Activated T-cell treated with anti-CD3 and anti-CD28 coated beads, Interleukin-2, amount 50 U/mL, for 4 hours (primary cell): ENCODE measurements around the gene IL16. TPM values are rescaled to one million over a fixed set of nuclear protein-coding genes. Genes with fewer than 3 reads are reported as not detected.
"Not testable (repeated sequence)": the region's sequence is repeated elsewhere in the genome, so short reads cannot be mapped to it uniquely, and the experiment has no call there.

ENCODE experiments used
- ATAC-seq, 2 donors: fragments of 200-7000 bp; cut with Tn5 transposase; one replicate each; pipeline ENCODE4 v1.10.0; 2021
- DNase-seq: peaks from one replicate; pipeline ENCODE4 v3.0.0-alpha.2; 2020
- H3K27me3 Mint-ChIP-seq: one replicate; pipeline ENCODE4 v1.8.0; 2021; ENCODE audit warnings: low read depth, mixed read lengths
- H3K36me3 Mint-ChIP-seq: one replicate; pipeline ENCODE4 v1.8.0; 2022; ENCODE audit warnings: mixed read lengths; ENCODE audit not compliant: insufficient read depth
- H3K4me1 Mint-ChIP-seq: one replicate; pipeline ENCODE4 v1.8.0; 2021; ENCODE audit warnings: low read depth, mixed read lengths
- H3K4me3 Mint-ChIP-seq: one replicate; pipeline ENCODE4 v1.8.0; 2021; ENCODE audit warnings: mild to moderate bottlenecking, moderate library complexity, mixed read lengths
- H3K9me3 Mint-ChIP-seq: one replicate; pipeline ENCODE4 v1.8.0; 2021; ENCODE audit warnings: mixed read lengths
- total RNA-seq, 3 donors: library from RNA; stranded (reverse); gene quantifications; one replicate each; pipeline ENCODE4 v1.2.1, GENCODE V29; 2021

IL16 gene
- 10 to 100 TPM; 43.5 to 57.6 (median 45.0) TPM for total RNA-seq

DNA sequence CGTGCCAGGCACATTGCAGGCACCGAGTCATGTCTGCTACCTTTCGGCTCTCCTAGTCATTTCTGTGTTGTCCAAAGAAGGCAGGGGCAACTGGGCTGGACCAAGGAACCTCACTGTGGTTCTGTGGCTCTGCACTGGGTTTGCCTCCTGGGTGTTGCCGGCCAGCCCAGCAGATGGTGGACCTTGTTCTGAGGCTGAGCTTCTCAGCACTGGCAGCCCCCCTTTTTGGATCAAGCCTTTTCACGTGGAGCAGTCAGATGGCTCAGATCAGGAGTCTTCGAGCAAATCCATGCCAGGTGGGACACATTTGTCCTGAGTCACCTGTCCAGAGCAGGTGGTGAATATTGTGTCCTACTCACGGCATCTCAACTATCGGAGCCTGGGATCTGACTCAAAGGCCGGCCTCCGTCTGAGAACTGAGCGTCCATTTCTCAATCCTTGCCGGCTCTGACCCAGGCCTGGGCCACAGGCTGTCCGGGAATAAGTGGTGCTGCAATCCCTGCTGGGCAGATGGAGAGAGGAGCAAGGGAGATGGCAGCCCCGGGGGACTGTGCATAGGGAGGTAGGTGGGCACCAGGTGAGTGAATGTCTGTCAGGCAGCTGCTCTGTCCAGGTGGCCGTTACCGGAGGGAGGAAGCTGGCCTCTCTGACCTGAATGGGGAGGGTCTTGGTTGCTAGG, at the start of gene IL16:
TSS of gene IL16 (plus strand) at position 304 of the 679 bp plus-strand sequence. CDS start 28,521 bp downstream, outside the sequence.
- Mint-ChIP-seq H3K9me3 (no peaks in the 10 kb centered on the region), H3K36me3 (no peaks in the 10 kb centered on the region), H3K4me3 (no peak within 1 kb of the TSS), H3K27me3 (peaks cover 11% of the 10 kb centered on the region), H3K4me1 (no peaks in the 10 kb centered on the region)
- no peak for ATAC-seq
- no peak for DNase-seq

DNA sequence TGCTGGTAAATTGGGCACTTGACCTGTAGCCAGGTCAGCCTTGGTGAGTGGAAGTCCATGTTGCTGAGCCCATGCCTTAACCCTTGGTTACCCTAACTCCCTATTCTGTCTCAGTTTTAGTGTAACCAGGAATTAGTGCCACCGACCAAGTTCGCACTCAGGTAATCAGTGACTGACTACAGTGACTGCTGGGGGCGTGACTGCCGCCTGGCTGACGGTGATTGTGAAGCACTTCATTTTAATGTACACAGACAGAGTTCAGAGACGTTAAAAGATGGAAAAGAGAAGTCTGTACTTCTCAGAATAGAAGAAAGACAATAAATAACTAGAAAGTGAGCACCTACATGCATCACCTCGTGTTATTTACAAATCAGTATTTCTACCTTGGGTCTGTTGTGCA, 45.3 kb upstream of the IL16 start:
- Mint-ChIP-seq H3K4me1 (no peaks in the 10 kb centered on the region), H3K27me3 (no peaks in the 10 kb centered on the region), H3K4me3 (no peak overlapping the region), H3K9me3 (no peaks in the 10 kb centered on the region), H3K36me3 (no peaks in the 10 kb centered on the region)
- DNase-seq: no peak
- ATAC-seq: no peak

DNA sequence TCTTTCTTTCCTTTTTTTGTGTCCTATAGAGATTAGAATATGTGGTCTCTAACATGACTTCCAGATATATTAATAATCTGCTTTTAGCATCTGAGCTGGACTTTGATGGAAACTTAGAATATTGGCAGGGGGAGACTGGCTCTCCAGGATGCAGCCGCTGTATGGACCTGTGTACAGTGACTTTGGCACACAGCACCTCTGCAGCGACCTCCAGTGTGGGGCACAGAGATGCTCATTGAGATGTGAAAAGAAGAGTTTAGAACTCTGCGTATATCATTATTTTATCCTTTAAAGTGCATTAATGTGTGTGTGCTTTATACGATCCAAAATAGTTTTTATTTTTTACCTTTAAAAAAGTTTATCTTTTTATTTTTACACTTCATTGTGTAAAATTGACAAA, 44.3 kb upstream of the IL16 start:
- Mint-ChIP-seq H3K27me3 (no peaks in the 10 kb centered on the region), H3K4me1 (no peaks in the 10 kb centered on the region), H3K4me3 (no peak overlapping the region), H3K9me3 (no peaks in the 10 kb centered on the region), H3K36me3 (no peaks in the 10 kb centered on the region)
- DNase-seq: no peak
- no peak for ATAC-seq

DNA sequence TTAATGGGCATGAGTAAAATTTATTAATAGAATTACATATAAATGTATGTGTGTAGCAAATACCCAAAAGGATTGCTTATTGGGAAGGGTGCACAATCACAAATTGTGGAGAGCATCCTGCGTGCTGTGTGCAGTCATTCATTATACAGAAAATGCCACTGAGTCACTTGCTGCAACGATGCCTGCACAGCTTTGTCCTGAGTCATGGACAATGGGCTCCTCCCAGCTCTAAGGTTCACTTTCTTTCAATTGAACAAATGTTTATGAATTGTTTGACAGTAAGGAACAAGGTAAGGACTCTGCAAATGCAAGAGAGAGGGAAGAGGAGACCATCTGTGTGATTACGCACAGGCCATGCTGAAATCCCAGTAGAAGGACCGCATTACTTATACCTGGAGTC, 43.9 kb upstream of the IL16 start:
- Mint-ChIP-seq H3K9me3 (no peaks in the 10 kb centered on the region), H3K36me3 (no peaks in the 10 kb centered on the region), H3K27me3 (no peaks in the 10 kb centered on the region), H3K4me3 (no peak overlapping the region), H3K4me1 (no peaks in the 10 kb centered on the region)
- no peak for ATAC-seq
- DNase-seq: no peak

DNA sequence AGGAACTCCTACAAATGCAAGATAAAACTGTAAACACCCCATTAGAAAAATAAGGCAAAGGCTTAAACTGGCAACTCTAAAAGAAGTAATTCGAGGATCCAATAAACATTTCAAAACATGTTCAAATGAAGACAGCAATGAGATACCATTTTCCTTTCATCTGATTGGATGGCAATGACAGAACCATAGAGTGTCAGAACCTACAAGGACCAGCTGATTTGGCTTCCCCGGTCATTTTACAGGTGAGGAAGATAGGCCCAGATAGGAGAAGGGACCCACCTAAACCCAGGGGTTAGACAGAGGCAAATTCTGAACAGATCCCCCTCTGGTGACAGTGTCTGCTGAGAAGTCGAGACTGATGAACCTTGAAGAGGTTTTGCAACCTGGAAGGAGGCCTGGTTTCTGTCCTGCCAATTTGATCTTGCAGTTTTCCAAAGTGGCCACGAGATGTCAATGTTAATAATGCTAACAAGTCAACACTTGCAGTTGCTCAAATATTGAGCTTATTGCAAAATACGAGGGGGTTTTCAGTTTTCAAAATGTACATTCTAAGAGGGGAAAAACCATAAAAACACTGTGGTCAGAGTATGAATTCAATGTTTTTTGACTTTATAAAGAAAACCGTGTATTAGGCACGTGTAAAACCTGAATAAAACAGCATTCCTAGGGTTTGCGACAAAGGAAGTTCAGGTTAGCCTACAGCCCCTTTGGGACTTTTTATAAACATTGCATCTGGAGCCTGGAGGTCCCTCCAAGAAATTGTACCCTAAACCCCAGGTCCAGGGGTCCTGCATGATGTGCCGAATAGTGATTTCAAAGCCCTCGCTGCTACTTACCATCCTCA, 41.1 kb upstream of the IL16 start:
- Mint-ChIP-seq H3K36me3 (no peaks in the 10 kb centered on the region), H3K4me3 (no peak overlapping the region), H3K27me3 (no peaks in the 10 kb centered on the region), H3K4me1 (peaks cover under 1% of the 10 kb centered on the region), H3K9me3 (no peaks in the 10 kb centered on the region)
- DNase-seq: no peak
- no peak for ATAC-seq

DNA sequence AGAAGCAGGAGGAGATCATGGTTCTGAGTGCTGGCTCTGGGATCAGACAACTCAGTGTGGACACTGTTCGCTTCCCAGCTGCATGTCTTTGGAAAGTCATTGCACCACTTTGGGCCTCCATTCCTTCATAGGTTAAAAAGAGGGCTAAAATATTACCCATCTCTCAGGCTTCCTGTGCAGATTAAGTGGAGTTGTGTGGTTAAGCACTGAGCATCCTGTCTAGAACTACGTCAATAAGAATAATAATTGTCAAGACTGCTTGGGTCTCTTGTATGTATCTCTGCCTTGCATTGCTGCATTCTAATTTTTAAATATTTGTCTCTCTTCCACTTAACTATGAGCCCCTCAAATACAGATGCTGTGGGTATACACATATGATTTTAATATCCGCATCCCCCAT, 40.4 kb upstream of the IL16 start:
- Mint-ChIP-seq H3K4me1 (peaks cover 8% of the 10 kb centered on the region), H3K9me3 (no peaks in the 10 kb centered on the region), H3K27me3 (no peaks in the 10 kb centered on the region), H3K36me3 (no peaks in the 10 kb centered on the region), H3K4me3 (no peak overlapping the region)
- DNase-seq: no peak
- ATAC-seq: no peak

DNA sequence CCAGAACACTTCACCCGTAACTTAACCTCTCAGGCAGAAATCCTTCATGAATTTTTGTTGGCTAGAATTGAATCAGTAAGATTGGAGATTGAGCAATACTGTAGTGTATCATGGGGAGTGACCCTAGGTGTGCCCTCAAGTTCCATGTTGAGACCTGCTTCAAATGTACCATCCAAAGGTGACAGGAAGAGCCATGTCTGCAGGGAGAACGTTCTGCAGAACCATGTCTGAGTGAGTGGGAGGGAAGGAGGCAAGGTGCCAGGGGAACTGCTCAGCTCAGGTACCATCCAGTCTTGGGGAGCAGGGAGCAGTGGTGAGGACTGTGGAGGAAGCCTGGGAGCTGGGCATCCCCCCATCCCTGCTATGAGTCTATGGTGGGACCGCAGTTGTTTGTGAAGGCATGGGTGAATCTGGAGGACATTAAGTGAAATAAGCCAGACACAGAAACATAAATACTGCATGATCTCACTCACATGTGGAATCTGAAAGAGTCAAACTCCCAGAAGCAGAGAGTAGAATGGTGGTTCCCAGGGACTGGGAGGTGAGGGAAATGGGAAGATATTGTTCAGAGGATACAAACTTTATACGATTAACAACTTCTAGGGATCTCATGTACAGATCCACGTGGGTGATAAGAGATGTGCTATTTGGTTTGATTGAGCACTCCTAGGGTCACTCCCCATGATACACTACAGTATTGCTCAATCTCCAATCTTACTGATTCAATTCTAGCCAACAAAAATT, 39.3 kb upstream of the IL16 start:
- Mint-ChIP-seq H3K36me3 (no peaks in the 10 kb centered on the region), H3K4me3 (no peak overlapping the region), H3K27me3 (peaks cover 1% of the 10 kb centered on the region), H3K9me3 (no peaks in the 10 kb centered on the region), H3K4me1 (peaks cover 18% of the 10 kb centered on the region)
- ATAC-seq (no peak), DNase-seq (no peak)

DNA sequence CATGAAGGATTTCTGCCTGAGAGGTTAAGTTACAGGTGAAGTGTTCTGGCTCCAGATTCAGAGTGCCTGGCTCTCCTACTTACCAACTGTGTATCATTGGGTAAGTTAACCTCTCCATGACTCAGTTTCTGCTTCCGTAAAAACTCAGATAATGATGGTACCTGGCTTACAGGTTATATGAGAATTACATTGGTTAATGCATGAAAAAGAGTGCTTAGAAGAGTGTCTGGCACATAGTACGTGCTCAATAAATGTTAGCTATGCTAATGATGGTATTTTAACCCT, 38.8 kb upstream of the IL16 start:
- no peak for DNase-seq
- ATAC-seq: no peak
- Mint-ChIP-seq H3K27me3 (peaks cover 4% of the 10 kb centered on the region), H3K4me3 (no peak overlapping the region), H3K36me3 (no peaks in the 10 kb centered on the region), H3K4me1 (peaks cover 19% of the 10 kb centered on the region), H3K9me3 (no peaks in the 10 kb centered on the region)

DNA sequence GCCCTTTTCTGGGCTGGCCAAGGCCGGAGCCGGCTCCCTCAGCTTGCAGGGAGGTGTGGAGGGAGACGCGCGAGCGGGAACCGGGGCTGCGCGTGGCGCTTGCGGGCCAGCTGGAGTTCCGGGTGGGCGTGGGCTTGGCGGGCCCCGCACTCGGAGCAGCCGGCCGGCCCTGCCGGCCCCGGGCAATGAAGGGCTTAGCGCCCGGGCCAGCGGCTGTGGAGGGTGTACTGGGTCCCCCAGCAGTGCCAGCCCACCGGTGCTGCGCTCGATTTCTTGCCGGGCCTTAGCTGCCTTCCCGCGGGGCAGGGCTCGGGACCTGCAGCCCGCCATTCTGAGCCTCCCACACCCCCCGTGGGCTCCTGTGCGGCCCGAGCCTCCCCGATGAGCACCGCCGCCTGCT, 38.1 kb upstream of the IL16 start:
- not testable (repeated sequence) for H3K36me3 Mint-ChIP-seq, DNase-seq, H3K27me3 Mint-ChIP-seq, H3K9me3 Mint-ChIP-seq, ATAC-seq, H3K4me3 Mint-ChIP-seq
- H3K4me1 Mint-ChIP-seq: peaks cover 19% of the 10 kb centered on the region

DNA sequence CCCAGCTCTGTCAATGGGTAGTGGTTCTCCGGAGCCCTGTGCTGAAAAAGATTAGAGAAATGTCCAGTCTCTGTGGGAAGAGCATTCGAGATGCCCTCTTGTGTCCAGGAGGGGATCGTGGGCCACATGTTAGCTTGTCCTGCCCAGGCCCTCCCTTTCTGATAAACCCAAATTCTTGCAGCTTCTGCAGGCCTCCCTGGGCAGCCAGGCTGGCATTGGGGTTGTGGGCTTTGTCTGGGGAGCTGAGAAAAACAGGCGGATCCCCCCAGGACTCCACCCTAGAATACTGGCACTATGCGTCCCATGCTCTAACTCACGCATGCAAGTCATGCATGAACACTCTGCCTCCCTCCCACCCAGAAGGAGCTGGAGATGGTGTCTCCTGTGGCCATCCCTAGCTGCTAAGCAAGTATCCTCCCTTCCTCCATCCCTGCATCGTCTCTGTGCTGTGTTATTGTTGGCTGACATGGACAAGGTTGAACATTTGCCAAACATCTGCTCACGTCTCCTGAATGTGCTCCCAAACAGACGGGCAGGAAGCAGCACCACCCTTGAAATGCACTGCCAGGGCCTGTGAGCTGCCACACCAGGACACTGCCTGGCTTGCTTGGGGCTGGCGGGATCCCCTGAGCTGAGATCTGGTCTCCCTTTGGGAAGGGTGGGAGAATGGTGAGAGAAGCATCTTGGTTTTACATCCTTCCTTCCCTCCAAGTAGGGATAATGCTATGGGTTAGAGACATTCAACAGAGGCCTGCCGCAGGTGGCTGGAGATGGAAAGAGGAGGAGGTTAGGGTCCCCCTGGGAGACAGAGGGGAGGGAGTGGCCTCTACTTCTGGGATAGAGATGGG, 36.1 kb upstream of the IL16 start:
- peaks cover 19% of the 10 kb centered on the region for H3K4me1 Mint-ChIP-seq
- H3K27me3 Mint-ChIP-seq: peaks cover 12% of the 10 kb centered on the region
- no peak overlapping the region for H3K4me3 Mint-ChIP-seq
- no peaks in the 10 kb centered on the region for H3K36me3 Mint-ChIP-seq
- ATAC-seq (no peak), DNase-seq (no peak)
- no peaks in the 10 kb centered on the region for H3K9me3 Mint-ChIP-seq

DNA sequence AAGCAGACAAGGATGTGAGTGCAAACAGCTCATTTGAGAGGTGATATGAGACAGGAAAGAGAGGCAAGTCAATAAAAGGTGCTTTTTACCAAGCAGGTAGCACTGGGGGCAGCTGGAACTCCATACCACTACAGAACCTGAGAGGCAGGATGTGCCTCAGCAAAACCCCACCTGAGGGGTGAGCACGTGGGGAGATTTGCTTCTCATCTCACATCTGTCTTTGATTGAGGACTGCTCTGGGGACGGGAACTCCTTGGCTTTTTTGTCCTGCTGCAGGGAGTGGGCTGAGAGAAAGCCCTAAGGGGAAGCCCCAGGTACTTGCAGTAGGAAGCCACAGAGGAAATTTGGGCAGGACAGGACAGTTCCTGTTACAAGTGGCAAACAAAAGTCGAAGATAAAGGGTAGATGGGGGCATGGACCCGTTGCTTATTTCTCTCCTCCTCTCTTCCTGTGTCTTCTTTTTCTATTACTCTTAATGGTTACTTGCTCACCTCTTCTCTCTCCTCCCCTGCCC, 35.5 kb upstream of the IL16 start:
- DNase-seq (no peak), ATAC-seq (no peak)
- Mint-ChIP-seq H3K4me3 (no peak overlapping the region), H3K4me1 (peaks cover 19% of the 10 kb centered on the region), H3K27me3 (peaks cover 12% of the 10 kb centered on the region), H3K9me3 (no peaks in the 10 kb centered on the region), H3K36me3 (no peaks in the 10 kb centered on the region)

DNA sequence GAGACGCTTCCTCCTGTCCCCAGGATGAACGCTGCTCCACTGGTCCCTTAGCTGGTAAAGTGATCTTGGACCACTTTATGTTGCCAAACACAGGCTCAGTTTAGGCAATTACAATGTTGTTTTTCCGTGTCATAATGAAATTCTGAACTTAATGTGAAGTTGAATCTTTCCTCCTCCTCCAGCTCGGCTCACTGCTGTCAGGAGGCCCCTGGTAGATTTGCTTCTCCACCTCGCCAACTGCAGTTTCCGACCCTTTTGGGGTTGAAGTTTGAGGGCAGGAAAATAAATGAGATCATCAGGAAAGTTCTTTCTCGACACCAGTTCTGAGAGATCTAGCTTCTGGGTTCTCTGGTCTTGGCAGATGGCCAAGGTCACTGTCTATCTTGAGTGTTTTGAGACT, 34.8 kb upstream of the IL16 start:
- peaks cover 12% of the 10 kb centered on the region for H3K27me3 Mint-ChIP-seq
- H3K9me3 Mint-ChIP-seq: no peaks in the 10 kb centered on the region
- ATAC-seq: no peak
- H3K4me1 Mint-ChIP-seq: peaks cover 24% of the 10 kb centered on the region
- H3K4me3 Mint-ChIP-seq: no peak overlapping the region
- H3K36me3 Mint-ChIP-seq: no peaks in the 10 kb centered on the region
- no peak for DNase-seq

DNA sequence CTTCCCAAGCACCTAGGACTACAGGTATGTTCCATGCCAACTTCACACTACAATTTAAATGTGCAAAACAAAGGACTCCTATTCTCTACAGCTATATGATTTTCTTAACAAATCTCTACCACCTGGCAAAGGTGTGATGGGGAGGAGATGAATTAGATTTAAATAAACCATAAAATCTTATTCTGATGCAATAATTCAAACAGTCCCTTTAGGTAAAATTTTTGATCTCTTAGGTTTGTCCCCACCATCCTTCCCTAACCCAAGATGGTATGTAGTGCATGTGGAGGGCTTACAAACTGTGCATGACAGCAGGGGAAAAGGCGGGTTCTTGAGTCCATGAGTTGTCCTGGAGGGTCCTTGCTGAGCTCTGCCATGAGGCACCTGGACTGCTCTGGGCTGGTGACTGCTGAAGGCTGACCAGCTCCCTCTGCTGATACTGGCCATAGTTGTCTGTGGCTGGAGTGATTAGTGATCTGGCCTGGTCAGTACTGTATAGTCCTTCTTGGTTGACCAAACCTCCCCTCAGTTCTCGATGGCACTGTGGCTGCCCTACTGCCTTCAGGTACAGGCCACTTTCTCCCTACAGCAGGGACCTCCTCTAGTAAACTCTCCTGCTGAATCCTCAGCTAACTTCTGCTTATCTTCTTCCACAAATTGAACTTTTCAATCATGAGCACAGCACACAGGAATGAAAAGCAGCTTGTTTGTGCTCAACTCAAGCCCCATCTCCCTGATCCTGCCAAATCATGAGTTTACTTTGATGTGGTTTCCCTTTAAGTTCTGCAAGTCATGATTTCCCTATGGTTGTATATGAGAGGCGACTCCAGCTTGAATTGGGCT, 32.5 kb upstream of the IL16 start:
- Mint-ChIP-seq H3K36me3 (no peaks in the 10 kb centered on the region), H3K9me3 (no peaks in the 10 kb centered on the region), H3K4me1 (peaks cover 32% of the 10 kb centered on the region), H3K4me3 (no peak overlapping the region), H3K27me3 (peaks cover 16% of the 10 kb centered on the region)
- DNase-seq (no peak), ATAC-seq (no peak)
